Stimulated activated CD8-positive, alpha-beta memory T cell treated with anti-CD3 and anti-CD28 coated beads, Interleukin-15, amount 100 ng/mL, for 24 hours (primary cell): Measurements from ENCODE around the gene MORN5.

ENCODE experiments used
- DNase-seq: peaks from one replicate; pipeline ENCODE4 v3.0.0-alpha.2; 2020; ENCODE audit warnings: low read depth

The MORN5 gene

DNA sequence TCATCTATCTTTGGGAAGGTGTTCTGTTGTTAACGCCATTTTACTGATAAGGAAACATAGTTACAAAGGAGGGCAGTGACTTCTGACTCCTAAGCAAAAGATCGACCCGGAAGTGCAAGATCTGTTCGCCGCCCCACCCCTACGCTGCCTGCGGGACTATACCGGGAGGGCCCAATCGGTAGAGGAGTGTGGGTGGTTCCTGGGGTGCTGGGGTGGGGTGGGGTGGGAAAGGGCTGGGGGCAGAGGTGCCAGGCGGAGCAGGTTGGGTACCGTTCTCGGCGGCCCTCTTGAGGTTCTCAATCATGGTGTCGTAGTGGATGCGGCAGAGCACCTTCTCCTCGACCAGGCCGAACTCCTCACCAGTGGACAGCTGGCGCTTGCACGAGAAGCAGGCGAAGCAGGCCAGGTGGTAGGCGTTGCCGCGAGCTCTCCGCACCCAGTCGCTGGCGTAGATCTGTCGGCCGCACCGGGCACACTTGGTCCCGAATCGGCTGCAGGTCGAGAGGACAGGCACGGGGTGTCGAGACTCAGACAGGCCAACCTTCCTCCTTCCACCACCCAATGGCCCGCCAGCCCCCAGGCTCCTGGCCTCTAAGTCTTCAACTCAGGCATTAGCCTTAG, 57.2 kb downstream of the MORN5 start:
- DNase-seq = no peak

- DNase-seq = no peak
Observed at GRCh38 chr9:122217640-122218039, 57.9 kb downstream of the MORN5 start.

- no peak for DNase-seq
Observed at GRCh38 chr9:122218071-122218934, 58.6 kb downstream of the MORN5 start.

DNA sequence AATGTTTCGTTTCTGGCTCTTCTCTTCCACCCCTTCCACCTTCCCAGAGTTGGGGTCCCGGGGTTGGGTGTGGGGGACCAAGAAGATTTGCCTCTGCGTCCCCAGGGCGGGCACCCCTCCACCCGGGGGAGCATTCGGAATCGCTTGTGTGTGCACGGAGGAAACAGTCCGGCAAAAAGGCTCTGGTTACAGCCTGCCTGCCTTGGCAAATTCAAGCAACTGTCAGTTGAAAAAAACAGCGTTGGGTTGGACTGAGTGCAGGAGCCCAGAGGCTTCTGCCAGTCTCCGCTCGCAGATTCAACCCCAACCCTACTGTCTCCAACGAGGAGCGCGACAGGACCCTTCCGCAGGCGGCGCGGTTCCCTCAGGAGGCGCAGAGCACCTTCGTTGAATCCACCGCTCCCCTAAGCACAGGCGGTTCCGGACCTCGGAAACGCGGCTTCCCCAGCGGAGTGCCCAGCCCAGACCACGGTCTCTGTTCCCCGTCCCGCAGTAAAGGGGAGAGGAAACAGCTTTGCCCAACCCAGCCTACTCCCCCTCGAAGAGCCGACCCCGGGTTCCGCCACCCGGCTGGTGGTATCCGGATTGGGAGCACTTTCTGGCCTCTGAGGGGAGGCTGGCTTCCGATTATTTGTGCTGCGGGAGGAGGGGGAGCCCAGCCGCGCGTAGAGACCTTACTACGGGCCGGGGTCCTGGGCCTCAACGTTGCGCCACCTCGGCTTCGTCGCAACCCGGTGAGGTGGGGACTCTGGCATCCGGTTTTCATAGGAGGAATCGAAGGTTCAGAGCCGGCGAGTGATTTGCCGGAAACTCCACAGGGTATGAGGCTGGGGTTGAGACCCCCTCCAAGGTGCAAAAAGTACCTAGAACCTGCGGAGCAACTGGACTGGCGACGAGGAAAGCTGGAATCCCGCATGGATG, 59.5 kb downstream of the MORN5 start:
- no peak for DNase-seq

DNA sequence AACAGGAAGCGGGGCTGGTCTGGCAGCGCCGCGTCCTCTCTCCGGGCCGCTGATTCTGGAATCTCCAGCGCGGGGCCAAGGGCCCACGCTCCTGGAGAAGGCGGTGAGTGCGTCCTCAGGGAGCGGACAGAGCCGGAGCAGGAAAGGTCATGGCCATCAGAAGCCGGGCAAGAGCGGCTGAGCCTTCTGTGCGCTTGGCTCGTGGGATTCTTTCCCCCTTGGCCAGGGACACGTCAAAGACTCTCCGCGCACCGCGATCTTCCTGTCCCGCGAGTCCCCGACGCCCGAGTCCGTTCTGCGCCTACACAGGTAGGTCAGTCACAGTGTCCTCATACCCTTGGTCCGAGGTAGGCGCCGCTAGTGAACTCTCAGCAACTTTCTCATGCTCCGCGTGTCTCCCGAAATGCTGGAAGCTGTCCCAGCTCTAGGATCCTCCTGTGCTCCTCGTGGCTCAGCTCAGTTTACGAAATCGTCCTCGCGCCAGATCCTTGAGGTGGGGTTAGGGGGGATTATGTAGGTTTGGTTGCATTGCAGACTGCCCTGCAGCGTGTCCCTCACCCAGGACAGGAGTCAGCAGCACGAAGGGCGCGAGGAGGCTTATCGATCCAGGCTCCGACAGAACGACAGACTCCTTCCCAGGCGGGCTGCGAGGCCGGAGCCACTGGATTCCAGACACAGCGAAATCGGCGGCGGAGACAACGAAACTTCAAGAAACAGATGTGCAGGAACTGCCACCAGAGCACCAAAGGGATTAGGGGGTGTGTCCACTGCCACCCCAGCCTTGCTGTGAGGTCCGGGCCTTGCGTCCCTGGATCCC, 60.4 kb downstream of the MORN5 start:
- no peak for DNase-seq

GRCh38 chr9:122220673-122221182, 61.0 kb downstream of the MORN5 start:
- no peak for DNase-seq

GRCh38 chr9:122221183-122221811, 61.6 kb downstream of the MORN5 start:
- no peak for DNase-seq

GRCh38 chr9:122222791-122223190, 63.1 kb downstream of the MORN5 start:
- DNase-seq = no peak

GRCh38 chr9:122223435-122223834, 63.7 kb downstream of the MORN5 start:
- DNase-seq = no peak

DNA sequence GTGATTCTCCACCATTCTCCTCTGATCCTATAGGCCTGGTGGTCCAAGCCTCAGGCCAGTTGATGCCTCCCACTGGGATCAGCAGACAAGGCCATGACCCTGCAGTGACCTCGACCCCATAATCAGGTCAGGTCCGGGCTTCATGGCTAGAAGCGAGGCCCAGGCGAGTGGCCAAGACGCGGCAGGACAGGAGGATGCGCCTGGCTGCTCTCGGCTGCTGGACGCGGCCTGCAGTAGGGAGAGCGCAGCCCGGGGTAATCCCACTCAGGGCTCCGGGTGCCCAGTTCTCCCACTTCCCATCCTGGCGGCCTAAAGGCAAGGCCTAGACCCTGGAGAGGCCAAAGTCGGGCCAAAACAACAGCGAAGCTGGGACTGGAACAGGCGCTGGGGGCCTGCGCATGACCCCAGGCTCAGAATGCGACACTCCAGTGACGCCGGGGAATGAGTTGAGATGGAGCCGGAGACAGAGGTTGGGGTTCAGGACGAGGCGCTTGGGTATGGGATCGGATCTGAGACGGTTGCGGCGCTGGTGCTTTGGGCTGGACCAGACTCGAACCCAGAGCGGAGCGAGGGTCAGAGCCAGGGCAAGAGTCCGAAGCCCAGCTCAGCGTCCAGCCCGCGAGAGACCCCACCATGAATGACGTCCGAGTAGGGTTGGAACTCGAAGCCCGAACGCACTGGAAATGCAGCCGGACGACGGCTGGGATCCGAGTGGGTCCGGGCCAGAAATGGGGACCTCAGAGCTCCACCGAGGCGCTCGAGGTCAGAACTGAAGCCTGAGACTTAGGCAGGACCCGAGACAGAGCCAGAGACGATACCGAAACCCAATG, 65.8 kb downstream of the MORN5 start:
- DNase-seq = no peak

- DNase-seq = no peak
Observed at GRCh38 chr9:122226142-122226757, 66.5 kb downstream of the MORN5 start.

- DNase-seq = no peak
Observed at GRCh38 chr9:122226758-122227574, 67.3 kb downstream of the MORN5 start.

- DNase-seq = no peak
Observed at GRCh38 chr9:122227575-122227900, 67.8 kb downstream of the MORN5 start.

DNA sequence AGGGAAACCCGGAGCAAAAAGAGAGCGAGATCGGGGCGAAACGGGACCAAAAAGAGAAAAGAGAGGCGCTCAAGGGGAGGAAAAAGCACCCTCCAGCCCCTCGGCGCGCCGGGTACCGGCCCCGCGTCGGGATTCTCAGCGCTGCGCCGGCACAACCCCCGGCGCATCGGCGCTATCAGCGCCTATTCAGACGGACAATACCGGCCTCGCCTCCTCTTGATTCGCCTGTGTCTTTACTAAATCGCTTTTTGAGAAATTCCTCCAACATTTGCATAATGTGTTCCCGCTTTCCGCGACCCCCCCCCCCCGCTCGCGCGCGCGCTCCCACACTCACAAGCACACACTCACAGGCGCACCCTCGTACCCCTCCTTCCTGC, 68.5 kb downstream of the MORN5 start:
- DNase-seq = no peak

- DNase-seq = no peak
Observed at GRCh38 chr9:122228568-122229484, 69.1 kb downstream of the MORN5 start, which contains the start of gene LHX6. TSS of gene LHX6 (minus strand) at chr9:122228957. CDS start at chr9:122228740, 217 bp downstream.

- DNase-seq = no peak
Observed at GRCh38 chr9:122229485-122229837, 69.8 kb downstream of the MORN5 start.

DNA sequence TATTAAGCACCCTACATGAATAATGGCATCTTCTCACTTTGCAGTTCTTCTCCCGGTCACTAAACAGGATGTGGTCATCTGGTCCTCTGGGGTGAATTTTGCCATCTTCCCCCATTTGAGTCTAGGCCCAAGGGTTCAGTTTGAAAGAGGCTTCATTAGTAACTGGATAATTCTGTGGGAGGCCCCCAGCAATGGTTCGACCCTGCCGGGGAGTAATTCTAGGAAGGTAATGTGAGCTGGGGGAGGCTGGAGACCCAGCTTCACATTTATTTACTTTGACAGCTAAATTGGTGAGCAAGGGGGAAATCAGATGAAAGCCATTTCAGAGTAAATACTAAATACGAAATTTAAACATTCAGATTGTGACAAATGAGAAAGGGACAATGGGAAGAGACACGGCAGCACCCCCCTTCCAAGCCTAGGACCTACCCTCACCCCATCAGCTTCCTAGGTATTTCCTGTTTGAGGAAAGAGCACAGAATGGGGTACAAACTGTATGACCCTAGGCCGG, 73.1 kb downstream of the MORN5 start:
- no peak for DNase-seq
